Measurements from ENCODE around the gene TREM2.
"Not testable (repeated sequence)": the region's sequence is repeated elsewhere in the genome, so short reads cannot be mapped to it uniquely, and the experiment has no call there.

Gene TREM2

GRCh38 chr6:41120058-41120457 is 42.9 kb downstream of the TREM2 start:
- Histone ChIP-seq H3F3A (ENCODE audit: insufficient read depth, low read length) (no peaks in the 10 kb centered on the region), H3K4me1 (ENCODE audit: low read length) (no peaks in the 10 kb centered on the region), H3K9me2 (replicated peaks; ENCODE audit: insufficient read depth, low read length) (no peaks in the 10 kb centered on the region), H4K20me1 (ENCODE audit: insufficient read depth, low read length) (no peaks in the 10 kb centered on the region), H3K79me2 (ENCODE audit: low read length) (no peaks in the 10 kb centered on the region), H3K9ac (ENCODE audit: low read length) (no peak overlapping the region), H3K9me3 (replicated peaks; ENCODE audit: insufficient read depth, low read length) (no peaks in the 10 kb centered on the region), H2AFZ (ENCODE audit: low read length) (no peak overlapping the region), H3K4me2 (ENCODE audit: low read depth, low read length) (no peak overlapping the region), H3K27ac (ENCODE audit: low read length) (no peak overlapping the region), H3K4me3 (ENCODE audit: low read length) (no peak overlapping the region), H3K36me3 (replicated peaks; ENCODE audit: insufficient read depth, low read length) (no peaks in the 10 kb centered on the region), H3K27me3 (replicated peaks; ENCODE audit: insufficient read depth, low read length) (no peaks in the 10 kb centered on the region)
- TF ChIP-seq CTCF (IDR thresholded peaks at IDR 0.05; ENCODE audit: low read length) (no peak), EZH2 (optimal IDR thresholded peaks at IDR 0.05; ENCODE audit: low read depth, low read length) (no peak), EZH2phosphoT487 (IDR thresholded peaks at IDR 0.05; ENCODE audit: low read length) (no peak)
- no peak for DNase-seq

- no peak for DNase-seq
- H3K36me3 ChIP-seq (replicated peaks; ENCODE audit: insufficient read depth, low read length): no peaks in the 10 kb centered on the region
- no peaks in the 10 kb centered on the region for H3K4me1 ChIP-seq (ENCODE audit: low read length)
- no peaks in the 10 kb centered on the region for H3K79me2 ChIP-seq (ENCODE audit: low read length)
- no peak overlapping the region for H3K9ac ChIP-seq (ENCODE audit: low read length)
- TF ChIP-seq CTCF (IDR thresholded peaks at IDR 0.05; ENCODE audit: low read length) (no peak), EZH2phosphoT487 (IDR thresholded peaks at IDR 0.05; ENCODE audit: low read length) (no peak), EZH2 (optimal IDR thresholded peaks at IDR 0.05; ENCODE audit: low read depth, low read length) (no peak)
- no peak overlapping the region for H3K27ac ChIP-seq (ENCODE audit: low read length)
- no peak overlapping the region for H3K4me3 ChIP-seq (ENCODE audit: low read length)
- H3F3A ChIP-seq (ENCODE audit: insufficient read depth, low read length): no peaks in the 10 kb centered on the region
- no peaks in the 10 kb centered on the region for H3K9me2 ChIP-seq (replicated peaks; ENCODE audit: insufficient read depth, low read length)
- H4K20me1 ChIP-seq (ENCODE audit: insufficient read depth, low read length): no peaks in the 10 kb centered on the region
- H3K27me3 ChIP-seq (replicated peaks; ENCODE audit: insufficient read depth, low read length): no peaks in the 10 kb centered on the region
- no peaks in the 10 kb centered on the region for H3K9me3 ChIP-seq (replicated peaks; ENCODE audit: insufficient read depth, low read length)
- H3K4me2 ChIP-seq (ENCODE audit: low read depth, low read length): no peak overlapping the region
- H2AFZ ChIP-seq (ENCODE audit: low read length): no peak overlapping the region
These were observed 43.4 kb downstream of the TREM2 start for GRCh38 chr6:41119508-41119907.

GRCh38 chr6:41115027-41115426 is 47.9 kb downstream of the TREM2 start:
- not testable (repeated sequence) for H3K4me3 ChIP-seq (ENCODE audit: low read length); H4K20me1 ChIP-seq (ENCODE audit: insufficient read depth, low read length); H3K36me3 ChIP-seq (replicated peaks; ENCODE audit: insufficient read depth, low read length); H3K4me1 ChIP-seq (ENCODE audit: low read length); H3K9me3 ChIP-seq (replicated peaks; ENCODE audit: insufficient read depth, low read length); H2AFZ ChIP-seq (ENCODE audit: low read length); H3K27ac ChIP-seq (ENCODE audit: low read length); DNase-seq; H3K9ac ChIP-seq (ENCODE audit: low read length); H3K4me2 ChIP-seq (ENCODE audit: low read depth, low read length); H3F3A ChIP-seq (ENCODE audit: insufficient read depth, low read length); H3K79me2 ChIP-seq (ENCODE audit: low read length); H3K27me3 ChIP-seq (replicated peaks; ENCODE audit: insufficient read depth, low read length); H3K9me2 ChIP-seq (replicated peaks; ENCODE audit: insufficient read depth, low read length)

- no peak overlapping the region for H3K27ac ChIP-seq (ENCODE audit: low read length)
- H3K4me1 ChIP-seq (ENCODE audit: low read length): no peaks in the 10 kb centered on the region
- DNase-seq: no peak
- H3K9me2 ChIP-seq (replicated peaks; ENCODE audit: insufficient read depth, low read length): no peaks in the 10 kb centered on the region
- H4K20me1 ChIP-seq (ENCODE audit: insufficient read depth, low read length): no peaks in the 10 kb centered on the region
- no peaks in the 10 kb centered on the region for H3F3A ChIP-seq (ENCODE audit: insufficient read depth, low read length)
- no peaks in the 10 kb centered on the region for H3K79me2 ChIP-seq (ENCODE audit: low read length)
- H3K9me3 ChIP-seq (replicated peaks; ENCODE audit: insufficient read depth, low read length): no peaks in the 10 kb centered on the region
- TF ChIP-seq CTCF (IDR thresholded peaks at IDR 0.05; ENCODE audit: low read length) (no peak), EZH2phosphoT487 (IDR thresholded peaks at IDR 0.05; ENCODE audit: low read length) (no peak), EZH2 (optimal IDR thresholded peaks at IDR 0.05; ENCODE audit: low read depth, low read length) (no peak)
- no peak overlapping the region for H2AFZ ChIP-seq (ENCODE audit: low read length)
- H3K9ac ChIP-seq (ENCODE audit: low read length): no peak overlapping the region
- no peak overlapping the region for H3K4me3 ChIP-seq (ENCODE audit: low read length)
- H3K27me3 ChIP-seq (replicated peaks; ENCODE audit: insufficient read depth, low read length): no peaks in the 10 kb centered on the region
- no peaks in the 10 kb centered on the region for H3K36me3 ChIP-seq (replicated peaks; ENCODE audit: insufficient read depth, low read length)
- H3K4me2 ChIP-seq (ENCODE audit: low read depth, low read length): no peak overlapping the region
These were observed 51.9 kb downstream of the TREM2 start for GRCh38 chr6:41111017-41111416.

Data from MM.1S (cell line).